Gastroesophageal sphincter (tissue), 3 donors: ENCODE measurements around the gene MBOAT2.

Experiments used
- CTCF ChIP-seq, 4 experiments: fragments of 200-600 bp in 2 of 4; fragments of 450-650 bp in 2 of 4; sonication (generic) in 1 of 4; IDR thresholded peaks; one replicate each; pipeline ENCODE4 v1.5.1; 2017 to 2019; ENCODE audit warnings: antibody characterized with exemption in 4 of 4, mild to moderate bottlenecking in 2 of 4, moderate library complexity in 2 of 4
- POLR2A ChIP-seq, 2 donors: fragments of 450-650 bp; IDR thresholded peaks; one replicate each; pipeline ENCODE4 v1.6.1; 2017; ENCODE audit warnings: antibody characterized with exemption in 2 of 2, mild to moderate bottlenecking in 2 of 2, moderate library complexity in 1 of 2
- POLR2AphosphoS5 ChIP-seq: sonication (generic); formaldehyde crosslinking; IDR thresholded peaks from one replicate; pipeline ENCODE4 v1.6.1; 2017; ENCODE audit warnings: antibody characterized with exemption

DNA sequence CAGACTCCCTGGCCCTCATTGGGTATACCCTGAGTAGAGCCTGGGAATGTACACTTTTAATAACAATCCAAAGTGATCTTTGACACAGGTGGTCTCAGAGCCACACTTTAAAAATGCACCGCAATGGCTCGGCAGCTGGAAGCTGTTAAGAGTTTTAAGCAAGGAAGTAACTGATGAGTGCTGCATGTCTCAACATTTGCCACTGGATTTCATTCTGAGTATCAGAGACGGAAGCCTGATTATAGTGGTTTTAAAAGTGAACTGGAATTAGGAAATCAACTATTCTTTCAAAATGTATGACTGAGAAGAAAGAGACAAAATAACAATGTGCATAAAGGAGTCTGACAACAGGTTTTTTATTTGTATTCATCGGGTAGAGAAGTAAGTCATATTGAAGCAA lies 7.5 kb downstream of the MBOAT2 start:
- TF ChIP-seq CTCF (IDR thresholded peaks at IDR 0.05) (no peak), POLR2A (IDR thresholded peaks at IDR 0.05) (no peak), POLR2AphosphoS5 (no peak)
